Neutrophil (primary cell): ENCODE results near the gene CPLANE2.

ENCODE experiments used
- H3K27ac ChIP-seq: fragments of 200-600 bp; sonication (generic); 2 replicates; pipeline ENCODE4 v1.5.1; 2016; ENCODE audit warnings: mild to moderate bottlenecking, moderate library complexity
- H3K27me3 ChIP-seq: fragments of 200-600 bp; sonication (generic); 2 replicates; pipeline ENCODE4 v1.6.0; 2016; ENCODE audit warnings: mild to moderate bottlenecking
- H3K36me3 ChIP-seq: fragments of 200-600 bp; sonication (generic); 2 replicates; pipeline ENCODE4 v1.5.1; 2017
- H3K4me1 ChIP-seq, 2 experiments: fragments of 200-600 bp in 1 of 2; sonication (generic) in 1 of 2; 1 replicate in 1 of 2; 2 replicates in 1 of 2; pipeline versions ENCODE4 v1.5.1 to v1.6.1; 2013 to 2016; ENCODE audit warnings: low read depth in 1 of 2, low read length in 1 of 2, mild to moderate bottlenecking in 1 of 2, moderate library complexity in 1 of 2; ENCODE audit not compliant: control insufficient read depth in 1 of 2, insufficient read depth in 1 of 2
- H3K4me3 ChIP-seq, 2 experiments: fragments of 200-600 bp in 1 of 2; sonication (generic) in 1 of 2; 1 replicate in 1 of 2; 2 replicates in 1 of 2; pipeline ENCODE4 v1.5.1; 2013 to 2016; ENCODE audit warnings: low read depth in 1 of 2, low read length in 1 of 2, mild to moderate bottlenecking in 1 of 2, moderate library complexity in 1 of 2
- H3K9me3 ChIP-seq: fragments of 200-600 bp; sonication (generic); 2 replicates; pipeline ENCODE4 v1.5.1; 2016
- TF ChIP-seq, protein P1 (sequence below): fragments of 200-600 bp; sonication (generic); IDR thresholded peaks from 2 replicates; pipeline ENCODE4 v1.5.1; 2016; ENCODE audit warnings: antibody characterized with exemption

CPLANE2 gene, protein sequence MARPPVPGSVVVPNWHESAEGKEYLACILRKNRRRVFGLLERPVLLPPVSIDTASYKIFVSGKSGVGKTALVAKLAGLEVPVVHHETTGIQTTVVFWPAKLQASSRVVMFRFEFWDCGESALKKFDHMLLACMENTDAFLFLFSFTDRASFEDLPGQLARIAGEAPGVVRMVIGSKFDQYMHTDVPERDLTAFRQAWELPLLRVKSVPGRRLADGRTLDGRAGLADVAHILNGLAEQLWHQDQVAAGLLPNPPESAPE

DNA sequence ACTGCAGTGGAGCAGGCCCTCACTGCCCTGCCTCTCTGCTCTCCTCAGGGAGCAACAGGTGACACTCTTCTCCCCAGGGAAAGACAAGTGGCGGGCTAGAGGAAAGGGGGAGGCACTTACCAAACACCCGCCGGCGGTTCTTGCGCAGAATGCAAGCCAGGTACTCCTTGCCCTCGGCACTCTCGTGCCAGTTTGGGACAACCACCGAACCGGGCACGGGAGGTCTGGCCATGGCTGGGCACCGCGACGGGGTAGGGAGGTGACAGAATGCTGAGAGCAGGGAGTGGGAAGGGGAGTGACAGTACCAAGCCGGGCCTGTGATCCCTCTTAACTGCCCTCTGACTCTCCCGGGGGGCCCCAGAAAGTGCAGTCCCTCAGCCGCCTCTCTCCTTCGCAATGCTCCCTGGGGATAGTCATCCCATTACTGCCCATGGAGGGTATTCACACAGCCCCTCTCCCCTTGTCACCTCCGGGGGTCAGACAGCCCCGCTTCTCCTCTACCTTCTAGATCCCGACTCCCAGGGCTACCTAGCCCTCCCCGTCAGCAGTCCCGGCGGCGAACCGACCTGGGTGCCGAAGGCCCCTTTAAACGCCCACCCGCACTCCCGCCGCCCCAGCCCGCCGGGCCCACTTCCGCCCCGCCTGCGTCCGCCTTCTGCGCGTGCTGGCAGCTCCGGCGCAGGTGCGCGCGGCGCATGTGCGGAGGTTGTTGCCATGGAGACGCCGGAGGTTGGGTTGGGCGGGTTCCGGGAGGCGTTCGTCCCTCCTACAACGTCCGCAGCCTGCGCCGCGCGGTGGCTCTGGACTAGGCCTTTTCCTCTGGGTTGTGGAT is at the start of gene CPLANE2:
Gene CPLANE2 (minus strand): TSS at position 673 of the 832 bp plus-strand sequence. CDS start 441 bp downstream, at position 232.
- TF ChIP-seq, protein P1, sequence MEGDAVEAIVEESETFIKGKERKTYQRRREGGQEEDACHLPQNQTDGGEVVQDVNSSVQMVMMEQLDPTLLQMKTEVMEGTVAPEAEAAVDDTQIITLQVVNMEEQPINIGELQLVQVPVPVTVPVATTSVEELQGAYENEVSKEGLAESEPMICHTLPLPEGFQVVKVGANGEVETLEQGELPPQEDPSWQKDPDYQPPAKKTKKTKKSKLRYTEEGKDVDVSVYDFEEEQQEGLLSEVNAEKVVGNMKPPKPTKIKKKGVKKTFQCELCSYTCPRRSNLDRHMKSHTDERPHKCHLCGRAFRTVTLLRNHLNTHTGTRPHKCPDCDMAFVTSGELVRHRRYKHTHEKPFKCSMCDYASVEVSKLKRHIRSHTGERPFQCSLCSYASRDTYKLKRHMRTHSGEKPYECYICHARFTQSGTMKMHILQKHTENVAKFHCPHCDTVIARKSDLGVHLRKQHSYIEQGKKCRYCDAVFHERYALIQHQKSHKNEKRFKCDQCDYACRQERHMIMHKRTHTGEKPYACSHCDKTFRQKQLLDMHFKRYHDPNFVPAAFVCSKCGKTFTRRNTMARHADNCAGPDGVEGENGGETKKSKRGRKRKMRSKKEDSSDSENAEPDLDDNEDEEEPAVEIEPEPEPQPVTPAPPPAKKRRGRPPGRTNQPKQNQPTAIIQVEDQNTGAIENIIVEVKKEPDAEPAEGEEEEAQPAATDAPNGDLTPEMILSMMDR: peak; percentile 35
- H3K27me3 ChIP-seq: no peaks in the 10 kb centered on the region
- peaks cover 16 to 17% of the 10 kb centered on the region in 2 experiments for H3K4me1 ChIP-seq
- H3K27ac ChIP-seq: peak within 1 kb of the TSS; percentile 37
- no peaks in the 10 kb centered on the region for H3K9me3 ChIP-seq
- peak within 1 kb of the TSS; percentile 67 to 73 for H3K4me3 ChIP-seq
- H3K36me3 ChIP-seq: no peaks in the 10 kb centered on the region

DNA sequence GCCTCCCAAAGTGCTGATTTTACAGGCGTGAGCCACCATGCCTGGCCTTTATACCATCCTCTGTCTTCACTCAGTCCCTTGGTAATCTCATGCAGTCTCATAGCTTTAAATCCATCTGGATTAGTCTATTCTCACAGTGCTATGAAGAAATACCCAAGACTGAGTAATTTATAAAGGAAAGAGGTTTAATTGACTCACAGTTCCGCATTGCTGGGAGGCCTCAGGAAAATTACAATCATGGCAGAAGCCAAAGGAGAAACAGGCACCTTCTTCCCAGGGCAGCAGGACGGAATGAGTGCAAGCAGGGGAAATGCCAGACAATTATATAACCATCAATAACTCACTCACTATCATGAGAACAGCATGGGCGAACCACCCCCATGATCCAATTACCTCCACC is 49.1 kb upstream of the CPLANE2 start:
- Histone ChIP-seq H3K9me3 (no peaks in the 10 kb centered on the region), H3K27ac (no peak overlapping the region), H3K4me1 (no peaks in the 10 kb centered on the region), H3K36me3 (peaks cover 22% of the 10 kb centered on the region), H3K4me3 (no peak overlapping the region), H3K27me3 (no peaks in the 10 kb centered on the region)
- TF ChIP-seq, protein P1: no peak

DNA sequence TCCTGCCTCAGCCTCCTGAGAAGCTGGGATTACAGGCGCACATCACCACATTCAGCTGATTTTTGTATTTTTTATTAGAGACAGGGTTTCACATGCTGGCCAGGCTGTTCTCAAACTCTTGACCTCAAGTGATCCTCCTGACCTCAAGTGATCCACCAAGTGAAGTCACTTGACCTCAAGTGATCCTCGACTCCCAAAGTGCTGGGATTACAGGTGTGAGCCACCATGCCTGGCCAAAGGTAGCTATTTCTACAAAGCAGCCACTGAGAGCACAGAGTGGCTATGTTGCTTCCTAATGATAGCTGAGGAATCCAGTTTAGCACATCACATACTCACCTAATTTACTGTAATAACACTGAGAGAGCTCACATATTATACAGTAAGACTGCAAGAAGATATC is 44.8 kb upstream of the CPLANE2 start:
- TF ChIP-seq, protein P1: no peak
- H3K9me3 ChIP-seq: no peaks in the 10 kb centered on the region
- no peaks in the 10 kb centered on the region for H3K27me3 ChIP-seq
- H3K4me1 ChIP-seq: peaks cover 0 to 4% of the 10 kb centered on the region in 2 experiments
- peaks cover 10% of the 10 kb centered on the region for H3K36me3 ChIP-seq
- H3K4me3 ChIP-seq: no peak overlapping the region
- H3K27ac ChIP-seq: no peak overlapping the region

DNA sequence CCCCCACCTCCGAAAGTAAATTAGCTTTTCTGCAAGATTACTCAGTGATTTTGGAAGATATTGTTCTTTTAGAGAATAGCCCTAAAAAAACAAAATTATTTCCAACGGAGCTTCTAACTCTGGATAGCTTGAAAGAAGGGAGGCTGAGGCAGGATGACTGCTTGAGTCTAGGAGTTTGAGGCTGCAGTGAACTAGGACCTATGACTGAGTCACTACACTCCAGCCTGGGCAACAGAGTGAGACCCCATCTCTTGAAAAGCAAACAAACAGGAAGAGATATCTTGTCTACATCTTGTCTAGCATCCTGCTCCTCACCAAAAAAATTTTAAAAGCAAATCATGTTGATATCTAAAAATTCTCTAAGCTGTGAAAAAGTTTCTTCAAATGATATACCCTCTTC is 42.2 kb upstream of the CPLANE2 start:
- Histone ChIP-seq H3K4me3 (no peak overlapping the region), H3K27ac (no peak overlapping the region), H3K36me3 (no peaks in the 10 kb centered on the region), H3K4me1 (peaks cover 0 to 4% of the 10 kb centered on the region in 2 experiments), H3K9me3 (no peaks in the 10 kb centered on the region), H3K27me3 (no peaks in the 10 kb centered on the region)
- TF ChIP-seq, protein P1: no peak

DNA sequence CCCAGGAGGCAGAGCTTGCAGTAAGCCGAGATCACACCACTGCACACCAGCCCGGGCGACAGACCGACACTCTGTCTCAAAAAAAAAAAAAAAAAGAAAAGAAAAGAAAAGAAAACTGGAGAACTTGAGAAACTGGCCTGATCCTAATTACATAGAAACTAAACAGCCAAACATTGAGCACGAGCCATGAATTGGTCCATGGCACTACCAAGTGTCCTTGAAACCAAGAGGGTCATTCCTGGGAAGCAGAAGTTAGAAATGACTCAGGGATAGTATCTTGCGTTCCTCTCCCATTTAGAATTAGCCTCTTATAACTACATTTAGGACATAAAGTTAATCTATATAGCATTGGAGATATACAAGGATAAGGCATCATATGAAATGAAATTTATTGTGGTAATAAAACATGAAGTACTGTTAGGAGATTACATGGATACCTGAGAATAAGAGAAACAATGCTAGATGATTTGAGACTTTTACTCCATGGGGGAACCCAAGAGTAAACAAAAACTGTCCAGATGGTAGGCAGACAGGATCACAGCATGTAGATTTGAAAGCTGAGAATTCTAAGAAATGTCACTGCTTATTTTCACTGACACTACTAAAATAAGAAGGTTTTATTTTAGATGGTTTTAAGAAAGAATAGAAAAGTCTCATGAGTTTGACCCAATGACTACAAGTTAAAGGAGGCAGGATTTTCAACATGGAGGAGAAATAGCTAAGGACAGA is 39.5 kb upstream of the CPLANE2 start:
- TF ChIP-seq, protein P1: no peak
- no peaks in the 10 kb centered on the region for H3K9me3 ChIP-seq
- H3K36me3 ChIP-seq: no peaks in the 10 kb centered on the region
- no peak overlapping the region for H3K4me3 ChIP-seq
- peaks cover 0 to 4% of the 10 kb centered on the region in 2 experiments for H3K4me1 ChIP-seq
- H3K27ac ChIP-seq: no peak overlapping the region
- no peaks in the 10 kb centered on the region for H3K27me3 ChIP-seq
